ENCODE data around the gene CACNA1C.

DNA sequence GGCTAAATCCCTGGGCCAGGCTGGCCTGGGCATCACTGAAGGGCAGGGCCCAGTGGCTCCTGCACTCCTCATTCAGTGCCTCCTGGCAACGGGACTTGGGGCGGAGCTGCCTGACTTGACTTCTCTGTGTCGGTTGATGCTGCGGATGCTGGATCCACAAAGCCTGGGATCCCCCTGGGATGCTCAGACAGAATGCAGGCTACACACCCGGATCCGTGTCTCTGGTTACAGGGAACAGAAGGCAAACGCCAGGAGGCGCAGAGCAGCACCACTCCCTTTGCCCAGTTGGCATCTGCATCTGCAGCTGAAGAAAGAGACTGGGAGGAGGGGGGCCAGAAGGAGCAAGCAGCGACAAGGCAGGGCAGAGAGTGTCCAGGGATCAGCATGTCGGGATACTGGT lies 587.5 kb downstream of the CACNA1C start:
- TF ChIP-seq CTCF (IDR thresholded peaks at IDR 0.05) (no peak), POLR2A (IDR thresholded peaks at IDR 0.05) (no peak)
